GM21360 (cell line): ENCODE measurements around the gene RCAN3.
"Not testable (repeated sequence)": the region's sequence is repeated elsewhere in the genome, so short reads cannot be mapped to it uniquely, and the experiment has no call there.

Experiments used
- ATAC-seq: cut with Tn5 transposase; IDR thresholded peaks from one replicate; pipeline ENCODE4 v1.9.1; 2021; ENCODE audit warnings: mild to moderate bottlenecking, moderate library complexity; ENCODE audit not compliant: unreplicated experiment

Gene RCAN3

DNA sequence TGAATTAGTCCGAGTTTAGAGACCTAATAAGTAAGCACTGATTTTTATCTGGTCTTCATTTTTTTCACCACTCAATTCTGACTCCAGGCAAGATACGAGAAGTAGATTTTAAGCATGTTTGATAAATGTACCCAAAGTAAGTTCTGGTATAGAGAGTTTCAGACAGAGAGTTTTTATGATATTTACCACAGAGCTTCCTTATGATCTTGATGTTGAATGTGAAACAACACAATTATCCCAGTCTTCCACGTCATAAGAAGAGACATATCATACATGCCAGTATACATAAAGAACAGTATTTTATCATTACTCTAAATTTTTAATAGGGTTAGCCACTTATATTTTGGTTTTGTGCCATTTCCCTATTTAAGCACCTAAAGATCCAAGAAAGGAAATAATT lies 45.4 kb downstream of the RCAN3 start:
- ATAC-seq, result no peak

- ATAC-seq, result not testable (repeated sequence)
These were observed 46.6 kb downstream of the RCAN3 start for GRCh38 chr1:24549210-24549609.

- ATAC-seq, result no peak
These were observed 48.8 kb downstream of the RCAN3 start for GRCh38 chr1:24551290-24551959.

GRCh38 chr1:24551960-24552571 lies 49.4 kb downstream of the RCAN3 start:
- no peak for ATAC-seq

DNA sequence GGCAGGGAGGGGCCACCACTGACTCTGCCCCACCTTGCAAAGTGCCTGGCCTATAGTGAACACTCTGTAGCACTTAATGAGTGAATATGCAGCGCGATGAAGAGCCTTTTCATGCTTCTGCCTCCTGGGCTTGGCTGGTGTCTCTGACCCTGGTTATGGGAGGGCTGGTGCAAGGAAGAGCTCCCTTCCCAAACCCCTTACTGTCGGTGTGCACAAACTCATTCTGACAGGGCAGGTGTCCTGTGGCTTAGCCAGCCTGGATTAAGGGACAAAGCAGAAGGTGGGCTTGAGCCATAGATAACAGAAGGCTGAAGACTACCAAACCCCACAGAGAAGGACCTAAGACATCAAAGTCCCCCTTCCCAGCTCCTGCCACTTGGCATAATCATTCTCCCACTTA lies 51.3 kb downstream of the RCAN3 start:
- ATAC-seq, result no peak

- no peak for ATAC-seq
These were observed 52.1 kb downstream of the RCAN3 start for GRCh38 chr1:24554714-24555113.

- no peak for ATAC-seq
These were observed 53.2 kb downstream of the RCAN3 start, which contains the start of gene NCMAP for GRCh38 chr1:24555591-24556413. Gene NCMAP, plus strand, starts transcription at chr1:24556087. Its CDS starts 39,344 bp downstream, at chr1:24595431.

DNA sequence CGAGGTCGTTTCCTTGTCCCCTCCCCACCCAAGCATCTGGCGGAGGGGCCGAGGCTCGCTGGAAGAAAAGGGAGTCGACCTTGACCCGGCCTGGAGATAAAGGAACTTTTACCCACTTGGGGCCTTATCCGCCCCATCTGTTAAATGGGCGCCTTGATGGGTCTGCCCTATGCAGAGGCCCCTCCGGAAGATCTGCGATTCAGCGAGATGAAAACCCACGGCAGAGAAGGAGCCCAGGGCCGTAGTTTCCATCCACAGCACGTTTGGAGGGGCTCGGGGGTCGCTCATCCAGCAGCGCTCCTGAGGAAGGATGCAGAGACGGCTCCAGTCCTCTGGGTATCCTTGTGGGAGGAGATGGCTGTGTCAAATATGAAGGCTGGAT lies 53.8 kb downstream of the RCAN3 start:
- no peak for ATAC-seq

DNA sequence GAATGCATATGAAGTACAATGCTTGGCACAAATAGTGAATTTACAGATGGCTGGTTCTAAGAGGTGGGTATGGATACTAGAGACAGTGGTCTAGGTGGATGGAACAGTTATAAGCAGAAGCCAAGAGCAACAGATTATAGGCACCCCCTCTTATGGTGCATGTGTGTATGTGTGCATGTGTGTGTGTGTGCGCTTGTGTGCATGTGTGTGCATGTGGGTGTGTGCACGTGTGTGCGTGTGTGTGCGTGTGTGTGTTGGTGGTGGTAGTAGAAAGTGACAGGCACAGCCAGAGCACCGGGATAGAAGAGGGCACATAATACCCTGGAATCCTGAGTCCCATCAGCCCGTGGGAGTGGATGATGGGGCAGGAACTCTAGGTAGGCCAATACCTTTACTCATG lies 54.6 kb downstream of the RCAN3 start:
- no peak for ATAC-seq

DNA sequence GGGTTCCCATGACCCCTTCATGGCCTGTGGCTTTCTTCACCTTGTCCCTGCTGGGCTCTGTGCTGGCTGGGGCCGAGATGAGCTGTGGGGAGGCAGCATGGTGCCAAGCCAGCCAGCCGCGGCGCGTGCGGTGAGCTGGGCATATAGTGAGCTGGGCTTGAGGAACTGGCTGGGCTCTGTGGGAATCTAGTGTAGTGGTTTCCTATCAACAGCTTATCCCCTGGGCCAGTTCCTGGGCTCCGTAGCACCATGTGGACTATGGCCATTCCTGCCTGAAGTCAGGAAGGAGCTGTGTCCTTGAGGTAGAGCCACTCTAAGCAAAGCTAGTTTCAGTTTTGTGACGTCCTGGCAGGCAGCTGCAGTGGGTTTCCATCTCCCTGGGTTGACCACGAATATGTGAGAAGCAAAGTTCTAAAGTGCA lies 55.1 kb downstream of the RCAN3 start:
- no peak for ATAC-seq

- ATAC-seq, result no peak
These were observed 55.8 kb downstream of the RCAN3 start for GRCh38 chr1:24558455-24558854.

DNA sequence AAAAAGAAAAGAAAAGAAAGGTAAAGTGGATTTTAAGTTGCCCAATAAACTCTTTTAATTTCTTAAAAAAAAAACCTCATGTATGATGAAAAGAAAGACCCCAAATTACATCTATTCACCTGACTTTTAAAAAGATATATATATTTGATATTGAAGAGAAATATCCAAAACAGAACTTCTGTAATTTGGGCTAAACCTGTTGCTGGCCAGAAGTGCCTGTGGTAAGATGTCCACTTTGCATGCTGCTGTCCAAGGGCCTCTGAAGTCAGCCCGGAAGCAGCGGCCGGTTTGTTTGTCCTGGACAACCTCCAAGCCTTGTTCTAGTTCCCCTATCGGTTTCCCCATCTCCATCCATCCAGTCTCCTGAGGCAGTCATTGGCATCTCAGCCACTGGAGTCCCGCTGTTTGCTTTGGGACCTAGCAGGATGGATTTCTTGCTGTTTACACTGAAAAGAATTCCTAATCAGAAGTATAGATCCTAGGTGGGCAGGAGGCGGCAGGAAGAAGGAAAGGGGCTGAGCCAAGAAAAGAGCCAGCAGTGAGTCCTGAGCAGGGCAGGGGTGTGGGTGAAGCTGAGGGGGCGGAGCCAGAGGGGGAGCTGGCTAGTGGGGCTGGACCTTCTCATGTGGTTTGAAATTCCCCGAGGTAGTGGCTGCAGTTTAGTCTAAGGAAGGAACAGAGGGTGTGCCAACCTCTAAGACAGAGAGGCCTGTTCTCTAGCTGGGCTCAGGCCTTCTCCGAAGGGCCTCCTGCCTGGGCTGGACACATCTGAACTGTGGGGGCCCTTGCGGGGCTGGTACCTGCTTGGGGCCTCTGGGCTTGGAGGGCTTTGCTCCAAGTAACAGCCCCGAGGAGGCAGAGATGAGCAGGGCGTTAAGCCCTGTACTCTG lies 56.5 kb downstream of the RCAN3 start:
- no peak for ATAC-seq

DNA sequence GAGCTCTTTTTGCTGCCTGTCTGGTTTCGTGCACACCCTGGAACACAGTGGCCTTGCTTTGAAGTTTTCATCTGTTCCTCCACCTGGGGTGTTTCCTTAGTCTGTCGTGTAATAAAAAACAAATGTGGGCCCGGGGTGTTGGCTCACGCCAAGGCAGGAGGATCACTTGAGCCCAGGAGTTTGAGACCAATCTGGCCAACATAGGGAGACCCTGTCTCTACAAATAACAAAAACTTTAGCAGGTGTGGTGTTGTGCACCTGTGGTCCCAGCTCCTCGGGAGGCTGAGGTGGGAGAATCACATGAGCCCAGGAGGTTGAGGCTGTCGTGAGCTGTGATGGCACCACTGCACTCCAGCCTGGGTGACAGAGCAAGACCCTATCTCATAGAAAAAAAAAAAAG lies 57.7 kb downstream of the RCAN3 start:
- no peak for ATAC-seq

- ATAC-seq, result no peak
These were observed 60.0 kb downstream of the RCAN3 start for GRCh38 chr1:24562625-24563024.

DNA sequence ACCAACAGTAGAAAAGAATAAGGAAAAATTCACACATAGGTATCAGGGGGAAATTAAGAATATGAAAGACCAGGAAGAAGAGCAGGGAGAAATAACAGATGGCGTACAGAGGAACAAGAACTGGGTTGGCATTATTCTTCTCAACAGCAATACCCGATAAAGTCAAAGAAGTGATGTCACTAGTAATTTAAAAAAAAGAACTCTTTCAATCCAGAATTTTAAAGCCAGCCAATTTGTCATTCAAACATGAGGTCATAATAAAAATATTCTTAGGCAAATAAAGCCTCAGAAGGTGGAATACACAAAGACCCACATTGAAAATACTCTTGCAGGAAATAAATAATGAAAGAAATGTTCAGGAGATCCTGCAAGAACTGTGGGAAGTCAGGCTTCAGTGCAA lies 62.1 kb downstream of the RCAN3 start:
- no peak for ATAC-seq

DNA sequence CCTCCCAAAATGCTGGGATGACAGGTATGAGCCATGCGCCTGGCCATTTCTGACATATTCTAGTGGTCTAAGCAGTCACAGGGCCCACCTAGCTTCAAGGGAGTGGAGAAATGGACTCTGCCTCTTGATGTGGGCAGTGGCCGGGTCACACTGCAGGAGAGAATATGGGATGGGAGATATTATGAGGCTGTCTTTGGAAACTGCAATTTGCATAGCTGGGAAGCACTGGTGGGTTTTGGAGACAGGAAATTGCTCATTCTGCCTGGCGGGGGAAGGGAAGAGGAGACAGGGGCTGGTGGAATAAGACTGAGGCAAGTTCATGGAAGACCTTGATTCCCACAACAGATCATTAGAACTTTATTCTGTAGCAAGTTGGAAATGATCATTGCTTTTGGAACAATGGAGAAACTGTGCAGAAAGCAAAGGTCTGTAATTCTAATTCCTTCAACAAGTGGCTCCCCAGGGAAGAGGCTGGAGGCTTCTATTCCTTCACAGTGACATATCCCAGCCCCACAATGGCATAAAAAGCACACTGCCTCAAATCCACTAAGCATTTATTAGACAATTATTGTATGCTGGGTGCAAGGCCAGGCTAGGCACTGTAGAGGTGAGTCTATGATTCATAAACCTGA lies 63.7 kb downstream of the RCAN3 start:
- no peak for ATAC-seq

DNA sequence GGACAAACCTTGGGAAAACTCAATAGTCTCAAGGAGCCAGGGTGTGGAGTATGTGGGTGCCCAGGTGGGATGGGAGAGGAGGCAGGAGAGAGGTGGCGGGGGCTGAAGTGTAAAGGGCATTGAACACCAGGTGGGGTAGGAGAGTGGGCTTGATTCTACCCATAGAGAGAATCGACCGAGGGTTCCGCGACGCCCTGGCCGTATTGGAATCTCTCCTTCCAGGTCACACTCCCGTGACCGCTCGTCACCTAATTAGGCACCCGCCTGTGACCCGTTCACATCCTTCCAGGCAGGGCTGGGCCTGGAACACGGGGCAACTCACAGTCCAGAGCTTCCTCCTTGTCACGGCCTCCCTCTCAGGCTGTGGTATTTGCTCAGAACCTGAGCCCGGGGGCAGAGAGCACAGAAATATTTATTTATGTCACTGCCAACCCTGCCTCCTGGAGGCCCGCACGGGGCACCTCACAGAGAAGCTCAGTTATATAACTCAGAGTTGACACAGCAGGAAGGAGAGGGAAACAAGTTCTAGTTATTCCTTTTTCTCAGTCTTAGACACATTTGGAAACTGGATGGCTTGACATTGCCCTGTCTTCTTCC lies 65.3 kb downstream of the RCAN3 start:
- no peak for ATAC-seq

- no peak for ATAC-seq
These were observed 65.8 kb downstream of the RCAN3 start for GRCh38 chr1:24568475-24568874.

DNA sequence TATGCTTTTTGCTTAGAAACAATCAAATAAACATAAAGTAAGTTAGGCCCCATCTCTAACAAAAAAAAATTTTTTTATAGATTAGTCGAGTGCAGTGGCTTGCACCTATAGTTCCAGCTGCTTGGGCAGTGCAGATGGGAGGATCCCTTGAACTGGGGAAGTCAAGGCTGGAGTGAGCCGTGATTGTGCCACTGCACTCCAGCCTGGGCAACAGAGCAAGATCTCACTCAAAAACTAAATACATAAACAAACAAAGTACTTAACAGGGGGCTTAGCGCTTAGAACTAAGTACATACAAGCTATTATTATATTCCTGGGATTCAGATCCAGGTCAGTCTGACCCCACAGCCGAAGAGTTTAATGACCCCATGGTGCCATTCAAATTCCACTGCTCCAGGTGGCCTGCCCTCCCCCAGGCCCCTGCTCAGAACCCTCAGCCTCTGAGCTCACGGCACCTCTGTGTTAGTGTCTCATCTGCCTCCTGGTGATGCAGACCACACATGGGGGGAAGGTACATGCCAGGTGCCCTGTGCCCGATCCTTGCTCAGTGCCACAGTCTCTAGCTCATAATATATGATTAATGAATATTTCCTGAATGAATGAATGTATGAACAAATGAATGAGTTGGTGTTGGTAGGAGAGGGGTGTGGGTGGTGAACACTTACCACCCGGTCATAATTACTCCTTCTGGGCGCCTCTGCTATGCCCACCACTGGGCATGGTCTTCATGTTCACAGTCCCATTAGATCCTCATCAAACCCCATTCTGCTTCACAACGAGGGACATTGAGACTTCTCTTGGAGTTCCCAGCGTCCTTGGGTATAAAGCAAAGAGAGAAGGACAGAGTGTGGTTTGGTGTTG lies 67.9 kb downstream of the RCAN3 start:
- ATAC-seq, result no peak
